ENCODE data around the gene SH3GL1.

- TF ChIP-seq EZH2 (IDR thresholded peaks at IDR 0.05; ENCODE audit: low read depth, unreplicated experiment) (no peak), CTCF (conservative IDR thresholded peaks at IDR 0.05; ENCODE audit: low read depth in 2 of 2) (peak; percentile 40 to 62; a peak in 3 of 4 replicates), NANOG (IDR thresholded peaks at IDR 0.05; ENCODE audit: borderline replicate concordance) (no peak), EZH2phosphoT487 (IDR thresholded peaks at IDR 0.05; ENCODE audit: unreplicated experiment) (no peak), POLR2AphosphoS5 (IDR thresholded peaks at IDR 0.05; ENCODE audit: low read depth) (peak; percentile 28; the same call in 1 of the 2 replicates), REST (IDR thresholded peaks at IDR 0.05; ENCODE audit: unreplicated experiment) (no peak)
Measured at GRCh38 chr19:4362831-4363545, 37.4 kb downstream of the SH3GL1 start.
